LHCN-M2 (cell line): ENCODE measurements around the gene ARL16. TPM values are rescaled to one million over a fixed set of nuclear protein-coding genes. Genes with fewer than 3 reads are reported as not detected.

ENCODE experiments used
- DNase-seq: peaks from one replicate; pipeline ENCODE4 v3.0.0-alpha.2; 2012; ENCODE audit warnings: low read depth
- total RNA-seq: library from RNA; depleted of rRNA; stranded (reverse); fragments of >200 nt; gene quantifications from 2 replicates; pipeline ENCODE4 v1.2.3, GENCODE V29; 2014

ARL16 gene
- total RNA-seq, 1 experiment from 2014 or later: 39.6 TPM

GRCh38 chr17:81696218-81696941, 12.8 kb upstream of the ARL16 start:
- DNase-seq: no peak

- no peak for DNase-seq
These were observed 12.2 kb upstream of the ARL16 start for GRCh38 chr17:81695801-81696200.

GRCh38 chr17:81695211-81695610, 11.6 kb upstream of the ARL16 start:
- DNase-seq: no peak

GRCh38 chr17:81694810-81695209, 11.2 kb upstream of the ARL16 start:
- no peak for DNase-seq

DNA sequence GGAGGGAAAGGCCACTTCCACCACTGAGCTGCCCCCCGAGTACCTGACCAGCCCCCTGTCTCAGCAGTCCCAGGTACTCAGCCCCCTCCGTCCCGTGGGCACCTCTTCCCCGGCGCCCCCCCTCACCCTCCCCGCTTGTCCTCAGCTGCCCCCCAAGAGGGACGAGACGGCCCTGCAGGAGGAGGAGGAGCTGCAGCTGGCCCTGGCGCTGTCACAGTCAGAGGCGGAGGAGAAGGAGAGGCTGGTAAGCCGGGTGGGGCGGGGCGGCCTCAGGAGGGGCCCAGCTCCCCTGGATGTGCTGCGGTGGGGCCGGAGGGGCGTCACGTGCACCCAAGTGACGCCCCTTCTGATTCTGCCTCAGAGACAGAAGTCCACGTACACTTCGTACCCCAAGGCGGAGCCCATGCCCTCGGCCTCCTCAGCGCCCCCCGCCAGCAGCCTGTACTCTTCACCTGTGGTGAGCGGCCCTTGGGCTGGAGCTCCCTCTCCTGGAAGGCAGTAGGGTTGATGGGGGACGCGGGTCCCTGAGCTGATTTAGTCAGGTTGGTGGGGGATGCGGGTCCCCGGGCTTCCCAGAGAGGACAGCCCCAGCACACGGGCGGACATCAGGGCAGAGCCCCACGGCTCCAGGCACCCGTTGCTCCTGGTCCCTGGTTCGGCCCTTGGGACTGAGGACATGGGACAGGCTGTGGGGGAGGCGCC, 10.1 kb upstream of the ARL16 start:
- no peak for DNase-seq

DNA sequence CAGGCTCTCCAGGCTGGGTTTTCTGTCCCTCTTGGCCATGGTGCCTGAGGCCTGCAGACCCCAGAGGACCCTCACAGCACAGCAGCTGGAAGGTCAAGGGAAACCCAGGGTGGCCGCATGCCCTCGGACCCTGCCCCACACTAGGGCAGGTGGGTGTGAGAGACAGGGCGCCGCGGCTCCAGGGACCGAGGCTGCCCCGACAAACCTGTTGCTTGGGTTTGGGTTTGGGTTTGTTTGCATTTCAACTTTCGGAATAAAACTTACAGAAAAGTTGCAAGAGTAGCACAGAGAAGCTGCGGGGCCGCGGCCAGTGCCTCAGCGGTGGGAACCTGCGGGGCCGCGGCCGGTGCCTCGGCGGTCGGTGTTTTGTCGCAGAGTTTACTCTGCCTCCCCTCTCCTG, 8.0 kb upstream of the ARL16 start:
- no peak for DNase-seq

GRCh38 chr17:81691196-81691595, 7.6 kb upstream of the ARL16 start:
- DNase-seq: no peak

DNA sequence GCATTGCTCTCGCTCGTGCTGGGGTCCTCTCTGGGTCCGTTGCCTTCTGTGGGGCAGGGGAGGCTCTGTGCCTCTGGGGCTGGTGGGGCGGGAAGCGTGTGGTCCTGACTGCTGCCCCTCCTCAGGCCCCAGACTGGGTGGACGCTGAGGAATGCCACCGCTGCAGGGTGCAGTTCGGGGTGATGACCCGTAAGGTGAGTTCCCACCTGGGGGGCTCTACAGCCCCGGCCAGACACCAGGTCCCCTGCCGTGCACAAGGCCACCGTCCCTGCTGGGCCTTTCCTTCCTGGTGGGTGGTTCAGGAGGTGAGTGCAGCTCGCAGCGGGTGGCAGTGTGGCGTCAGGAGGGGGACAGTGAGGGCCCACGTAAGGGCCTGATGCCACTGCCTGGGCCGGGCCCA, 7.0 kb upstream of the ARL16 start:
- no peak for DNase-seq

GRCh38 chr17:81690066-81690465, 6.5 kb upstream of the ARL16 start:
- no peak for DNase-seq

GRCh38 chr17:81688616-81689015, 5.0 kb upstream of the ARL16 start:
- no peak for DNase-seq

DNA sequence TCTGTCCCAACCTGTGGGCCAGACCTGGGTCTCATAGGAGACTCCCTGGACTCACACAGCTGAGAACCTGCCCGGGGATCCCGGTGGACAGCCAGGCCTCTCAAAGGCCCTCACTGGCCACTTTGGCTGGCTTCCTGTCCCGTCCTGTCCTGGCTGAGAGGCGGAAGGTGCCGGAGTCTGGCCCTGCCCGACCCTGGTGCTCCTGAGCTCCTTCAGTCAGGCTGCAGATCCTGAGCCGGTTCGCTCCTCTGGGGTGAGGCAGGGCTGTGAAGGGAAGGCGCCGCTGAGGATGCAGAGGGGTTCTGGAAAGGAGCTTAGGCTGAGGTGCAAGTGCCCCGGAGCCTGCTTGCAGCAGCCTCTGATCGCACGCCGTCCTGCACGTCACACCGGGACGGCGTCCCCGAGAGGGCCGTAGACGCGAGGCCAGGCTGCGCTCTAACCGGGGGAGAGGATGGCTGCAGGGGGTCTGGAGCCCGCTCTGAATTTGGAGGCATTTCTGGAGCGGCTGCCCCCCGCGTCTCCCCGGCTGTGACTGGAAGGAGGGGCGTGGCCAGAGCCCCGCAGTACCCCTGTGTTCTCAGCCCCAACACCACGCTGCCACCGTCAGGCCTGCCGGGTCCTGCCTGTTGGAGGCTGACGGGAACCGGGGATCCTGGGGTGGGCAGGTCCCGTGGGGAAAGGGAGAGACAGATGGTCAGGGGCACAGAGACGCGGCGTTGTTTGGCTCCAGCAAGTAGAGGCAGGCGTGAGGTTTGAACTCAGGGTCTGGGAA, 4.4 kb upstream of the ARL16 start:
- DNase-seq: no peak

DNA sequence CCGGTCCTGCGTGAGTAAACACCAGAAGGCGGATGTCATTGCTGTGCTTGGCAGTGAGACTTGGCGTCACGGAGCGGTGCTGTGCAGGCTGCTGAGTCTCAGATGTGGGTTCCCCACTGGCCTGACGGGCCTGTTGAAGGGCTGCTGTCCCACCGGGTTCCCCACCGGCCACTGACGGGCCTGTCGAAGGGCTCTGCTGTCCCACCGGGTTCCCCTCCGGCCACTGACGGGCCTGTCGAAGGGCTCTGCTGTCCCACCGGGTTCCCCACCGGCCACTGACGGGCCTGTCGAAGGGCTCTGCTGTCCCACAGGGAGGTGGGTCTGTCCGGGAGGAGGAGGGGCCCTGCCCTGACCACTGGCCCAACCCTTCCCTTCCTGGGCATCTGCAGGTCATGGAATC, 3.0 kb upstream of the ARL16 start:
- no peak for DNase-seq

GRCh38 chr17:81685108-81685507, 1.5 kb upstream of the ARL16 start:
- DNase-seq: peak; percentile 87

GRCh38 chr17:81684442-81684911, 880 bp upstream of the ARL16 start:
- DNase-seq: peak; percentile 88

GRCh38 chr17:81683208-81683583, 401 bp downstream of the ARL16 start:
- no peak for DNase-seq

DNA sequence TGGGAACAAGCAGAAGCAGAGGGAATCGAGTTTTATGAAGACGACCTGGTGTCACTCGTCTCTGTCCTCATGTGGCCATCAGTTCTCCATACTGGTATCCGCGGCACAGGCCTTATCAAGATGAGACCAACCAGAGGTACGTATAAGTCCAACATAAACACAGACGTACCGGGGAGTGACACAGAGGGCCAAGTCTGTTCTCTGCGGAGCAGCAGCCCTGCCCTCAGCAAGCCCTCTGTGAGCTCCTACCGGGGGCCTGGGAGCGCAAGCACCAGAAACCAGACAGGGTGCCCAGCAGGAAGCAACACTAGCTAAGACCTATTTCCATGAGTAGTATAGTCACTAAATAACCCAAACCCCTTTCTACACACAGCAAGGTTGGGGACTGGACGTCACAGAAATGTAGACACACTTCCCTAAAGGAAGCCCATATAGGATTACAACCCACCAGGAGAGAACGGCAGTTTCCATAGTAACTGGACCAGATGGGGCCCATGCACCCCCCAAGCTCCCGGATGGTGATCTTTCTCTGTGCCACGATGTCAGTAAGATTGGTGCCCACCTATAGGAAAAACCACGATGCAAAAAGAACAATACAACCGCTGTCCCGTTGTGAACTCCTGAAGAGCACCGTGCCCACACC, 911 bp downstream of the ARL16 start:
- no peak for DNase-seq

GRCh38 chr17:81681672-81682071, 1.9 kb downstream of the ARL16 start:
- DNase-seq: no peak

DNA sequence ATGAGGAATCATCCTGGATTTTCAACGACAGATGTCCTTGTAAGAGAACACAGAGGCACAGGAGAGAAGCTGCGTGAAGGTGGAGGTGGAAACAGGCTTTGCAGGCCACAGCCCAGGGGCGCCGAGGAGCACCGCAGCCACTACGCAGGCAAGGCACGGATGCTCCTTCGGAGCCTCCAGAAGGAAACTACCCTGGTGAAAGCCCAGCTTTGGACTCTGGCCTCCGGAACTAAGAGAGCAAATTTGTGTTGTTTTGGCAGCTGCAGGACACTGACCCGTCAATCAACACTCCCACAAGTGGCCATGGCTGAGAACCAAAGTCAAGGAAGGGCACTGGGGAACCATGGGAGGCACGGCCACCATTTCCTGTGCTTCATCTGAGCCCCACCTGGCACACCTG, 3.4 kb downstream of the ARL16 start:
- no peak for DNase-seq

DNA sequence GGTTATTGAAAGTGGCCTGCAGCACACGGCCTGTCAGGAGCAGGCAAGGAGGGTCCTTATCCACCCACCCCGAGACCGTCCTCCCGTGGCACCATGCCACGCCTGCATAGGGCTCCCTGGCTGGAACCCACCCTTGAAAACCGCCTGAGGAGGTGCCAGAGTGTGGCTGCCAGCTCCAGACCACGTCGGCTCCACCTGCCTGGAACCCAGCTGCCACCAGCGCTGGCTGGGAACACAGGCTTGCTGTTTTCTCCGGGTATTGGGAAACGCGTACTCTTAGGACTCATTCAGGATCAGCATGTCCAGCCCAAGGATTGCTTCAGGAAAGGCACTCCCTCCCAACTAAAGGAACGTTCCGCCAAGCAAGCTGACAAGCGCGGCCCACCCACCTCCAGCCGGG, 6.7 kb downstream of the ARL16 start:
- no peak for DNase-seq

DNA sequence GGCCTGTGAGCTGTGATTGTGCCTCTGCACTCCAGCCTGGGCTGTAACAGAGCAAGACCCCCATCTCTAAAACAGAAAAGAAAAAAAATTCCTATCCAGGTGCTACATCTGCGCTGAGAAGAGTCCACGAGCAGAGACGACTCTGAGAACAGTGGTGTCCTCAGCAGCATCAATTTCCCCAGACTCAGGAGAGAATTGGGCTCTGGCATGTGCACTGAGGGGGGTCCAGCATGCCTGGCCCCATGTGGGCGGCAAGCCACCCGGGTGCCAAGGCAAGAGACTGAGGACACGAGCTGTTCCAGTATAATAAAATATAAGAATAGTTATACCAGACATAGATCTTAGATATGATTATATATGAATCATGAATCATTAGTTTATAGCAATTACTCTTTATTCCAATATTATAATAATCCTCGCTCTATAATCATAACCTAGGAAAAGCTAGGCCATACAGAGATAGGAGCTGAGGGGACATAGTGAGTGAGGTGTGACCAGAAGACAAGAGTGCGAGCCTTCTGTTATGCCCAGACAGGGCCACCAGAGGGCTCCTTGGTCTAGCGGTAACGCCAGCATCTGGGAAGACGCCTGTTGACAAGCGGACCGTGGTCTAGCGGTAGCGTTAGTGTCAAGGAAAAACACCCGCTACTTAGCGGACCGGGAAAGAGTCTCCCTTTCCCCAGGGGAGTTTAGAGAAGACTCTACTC, 7.9 kb downstream of the ARL16 start:
- DNase-seq: peak; percentile 15

DNA sequence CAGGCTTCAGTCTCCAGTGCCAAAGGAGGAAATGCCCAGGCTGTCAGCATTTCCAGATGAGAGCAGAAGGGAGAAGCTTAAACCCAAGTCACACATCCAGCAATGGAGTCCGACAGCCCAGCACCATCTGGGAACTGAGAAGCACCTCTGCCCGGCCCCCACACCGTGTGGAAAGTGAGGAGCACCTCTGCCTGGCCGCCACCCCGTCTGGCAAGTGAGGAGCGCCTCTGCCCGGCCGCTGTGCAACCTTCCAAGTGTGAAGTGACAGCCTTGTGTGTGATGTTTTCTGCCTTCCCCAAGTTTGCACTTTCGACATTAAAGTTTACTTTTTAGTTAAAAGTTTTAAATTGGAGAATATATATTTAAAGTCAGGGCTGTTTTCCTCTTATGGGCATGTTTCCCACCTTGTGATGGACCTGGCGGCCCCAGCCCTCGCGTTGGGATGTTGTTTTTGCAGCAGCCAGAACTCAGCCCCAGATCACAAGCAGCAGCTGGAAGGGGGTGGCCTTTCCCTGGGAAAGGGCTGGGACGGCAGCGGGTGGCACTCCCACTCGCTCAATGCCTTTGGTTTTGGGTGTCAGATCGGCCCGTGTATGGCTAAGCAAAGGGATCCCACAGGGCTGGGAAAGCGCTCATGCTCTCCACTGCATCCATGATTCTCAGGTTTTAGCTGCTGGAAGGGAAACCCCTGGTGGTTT, 9.9 kb downstream of the ARL16 start:
- DNase-seq: no peak
